SK-N-SH (cell line): ENCODE data around the gene HJV. TPM values are rescaled to one million over a fixed set of nuclear protein-coding genes. Genes with fewer than 3 reads are reported as not detected.
"Not testable (repeated sequence)": the region's sequence is repeated elsewhere in the genome, so short reads cannot be mapped to it uniquely, and the experiment has no call there.

Source experiments
- CTCF ChIA-PET: fragments of 300-600, 350-600 bp; formaldehyde crosslinking; extraction: SDS; loops from one replicate; lab custom pipeline; 2021; lab: Yijun Ruan, JAX
- POLR2A ChIA-PET: fragments of 350-600 bp; sonication (Branson Sonifier 250); formaldehyde crosslinking; extraction: SDS; loops from one replicate; lab custom pipeline; 2020; ENCODE audit warnings: antibody characterized with exemption, inconsistent platforms; lab: Yijun Ruan, JAX
- DNase-seq: peaks from one replicate; pipeline ENCODE4 v3.0.0; 2012
- H2AFZ ChIP-seq: fragments of 200-600 bp; sonication (generic); 2 replicates; pipeline ENCODE4 v1.8.1; 2016; ENCODE audit warnings: antibody characterized with exemption, mild to moderate bottlenecking, low read depth
- H3F3A ChIP-seq: fragments of 200-600 bp; sonication (generic); replicated peaks from 2 replicates; pipeline ENCODE3; 2016; ENCODE audit warnings: antibody characterized with exemption, mild to moderate bottlenecking; ENCODE audit not compliant: insufficient read depth
- H3K27ac ChIP-seq, 2 experiments: fragments of 200-500 bp in 1 of 2; fragments of 200-600 bp in 1 of 2; sonication (Bioruptor generic) in 1 of 2; sonication (generic), shearing (Covaris generic) in 1 of 2; 2 replicates each; pipeline versions ENCODE4 v1.5.1 to v1.6.1; 2014 to 2016; ENCODE audit warnings: low read depth in 2 of 2, inconsistent platforms in 1 of 2, low read length in 1 of 2, mild to moderate bottlenecking in 1 of 2, mixed read lengths in 1 of 2
- H3K27me3 ChIP-seq: fragments of 200-600 bp; sonication (generic), shearing (Covaris generic); 2 replicates; pipeline ENCODE4 v1.6.1; 2016; ENCODE audit warnings: mixed run types; ENCODE audit not compliant: insufficient read depth
- H3K36me3 ChIP-seq, 2 experiments: fragments of 200-500 bp in 1 of 2; fragments of 200-600 bp in 1 of 2; sonication (Bioruptor generic) in 1 of 2; sonication (generic) in 1 of 2; replicated peaks in 1 of 2; 2 replicates each; pipeline versions ENCODE3 to v1.5.1; 2014 to 2016; ENCODE audit warnings: low read length in 1 of 2, mild to moderate bottlenecking in 1 of 2; ENCODE audit not compliant: insufficient read depth in 2 of 2, control insufficient read depth in 1 of 2
- H3K4me1 ChIP-seq, 2 experiments: fragments of 200-500 bp in 1 of 2; fragments of 200-600 bp in 1 of 2; sonication (Bioruptor generic) in 1 of 2; sonication (generic), shearing (Covaris generic) in 1 of 2; 2 replicates each; pipeline versions ENCODE4 v1.5.1 to v1.6.1; 2014 to 2016; ENCODE audit warnings: low read depth in 1 of 2, low read length in 1 of 2, mixed run types in 1 of 2; ENCODE audit not compliant: insufficient read depth in 2 of 2, control insufficient read depth in 1 of 2
- H3K4me2 ChIP-seq: fragments of 200-600 bp; sonication (generic), shearing (Covaris generic); 2 replicates; pipeline ENCODE4 v1.6.1; 2017; ENCODE audit warnings: mixed run types
- H3K4me3 ChIP-seq, 2 experiments: fragments of 200-500 bp in 1 of 2; fragments of 200-600 bp in 1 of 2; sonication (Bioruptor generic) in 1 of 2; sonication (generic), shearing (Covaris generic) in 1 of 2; 2 replicates each; pipeline versions ENCODE4 v1.5.1 to v1.8.1; 2014 to 2016; ENCODE audit warnings: low read depth in 2 of 2, inconsistent platforms in 1 of 2, low read length in 1 of 2, mild to moderate bottlenecking in 1 of 2, mixed read lengths in 1 of 2, moderate library complexity in 1 of 2
- H3K79me2 ChIP-seq: fragments of 200-600 bp; sonication (generic); 2 replicates; pipeline ENCODE4 v1.8.1; 2017; ENCODE audit warnings: mild to moderate bottlenecking; ENCODE audit not compliant: insufficient read depth
- H3K9ac ChIP-seq: fragments of 200-600 bp; sonication (generic); 2 replicates; pipeline ENCODE4 v1.6.1; 2017; ENCODE audit warnings: mixed run types
- H3K9me2 ChIP-seq: fragments of 200-600 bp; sonication (generic); 2 replicates; pipeline ENCODE4 v1.6.1; 2017; ENCODE audit warnings: mixed run types
- H3K9me3 ChIP-seq: fragments of 200-600 bp; sonication (generic); 2 replicates; pipeline ENCODE4 v1.6.1; 2017; ENCODE audit warnings: mixed run types, mild to moderate bottlenecking, moderate library complexity
- H4K20me1 ChIP-seq: fragments of 200-600 bp; sonication (generic); 2 replicates; pipeline ENCODE4 v1.6.1; 2017; ENCODE audit warnings: mild to moderate bottlenecking, mixed run types; ENCODE audit not compliant: insufficient read depth
- CHD2 ChIP-seq: fragments of 150-350 bp; IDR thresholded peaks from 2 replicates; pipeline ENCODE4 v1.6.1; 2018; ENCODE audit warnings: low read length; ENCODE audit not compliant: partially characterized antibody
- CTCF ChIP-seq: fragments of 200-600 bp; sonication (generic); IDR thresholded peaks from 2 replicates; pipeline ENCODE4 v1.6.1; 2017; ENCODE audit warnings: antibody characterized with exemption, mild to moderate bottlenecking, moderate library complexity
- ELF1 ChIP-seq: IDR thresholded peaks from 2 replicates; pipeline ENCODE4 v1.4.0; 2012
- EP300 ChIP-seq, 2 experiments: IDR thresholded peaks; 2 replicates each; pipeline versions ENCODE4 v1.4.0 to v1.6.1; 2012; ENCODE audit warnings: borderline replicate concordance in 1 of 2, low read depth in 1 of 2, low read length in 1 of 2
- EZH2phosphoT487 ChIP-seq: fragments of 200-600 bp; sonication (generic); IDR thresholded peaks from 2 replicates; pipeline ENCODE4 v1.6.1; 2017; ENCODE audit warnings: low read depth, mixed run types, mild to moderate bottlenecking, antibody characterized with exemption, moderate library complexity, borderline replicate concordance
- FOSL2 ChIP-seq: IDR thresholded peaks from 2 replicates; pipeline ENCODE4 v1.4.0; 2012; ENCODE audit warnings: low read depth, mild to moderate bottlenecking, moderate library complexity, borderline replicate concordance
- FOXM1 ChIP-seq: IDR thresholded peaks from 2 replicates; pipeline ENCODE4 v1.4.0; 2012; ENCODE audit warnings: low read depth, mild to moderate bottlenecking
- GABPA ChIP-seq: IDR thresholded peaks from 2 replicates; pipeline ENCODE4 v1.4.0; 2012; ENCODE audit warnings: low read depth, mild to moderate bottlenecking
- GATA2 ChIP-seq: sonication (generic); formaldehyde crosslinking; IDR thresholded peaks from 2 replicates; pipeline ENCODE4 v1.5.0; 2020; ENCODE audit warnings: mild to moderate bottlenecking, missing genetic modification reagents
- IRF3 ChIP-seq: fragments of 150-350 bp; IDR thresholded peaks from 2 replicates; pipeline ENCODE4 v1.6.1; 2016; ENCODE audit warnings: mild to moderate bottlenecking, low read depth, low read length
- NFIC ChIP-seq: IDR thresholded peaks from 2 replicates; pipeline ENCODE4 v1.4.0; 2012; ENCODE audit warnings: borderline replicate concordance
- NRF1 ChIP-seq: IDR thresholded peaks from 2 replicates; pipeline ENCODE4 v1.6.1; 2012; ENCODE audit warnings: low read depth, mild to moderate bottlenecking, low read length
- RAD21 ChIP-seq: IDR thresholded peaks from 2 replicates; pipeline ENCODE4 v1.6.1; 2012; ENCODE audit warnings: mild to moderate bottlenecking, low read length
- SIN3A ChIP-seq: IDR thresholded peaks from 2 replicates; pipeline ENCODE4 v1.6.1; 2012; ENCODE audit warnings: low read depth, mild to moderate bottlenecking, low read length, moderate library complexity, borderline replicate concordance
- TAF1 ChIP-seq: IDR thresholded peaks from 2 replicates; pipeline ENCODE4 v1.6.1; 2012; ENCODE audit warnings: low read depth, mild to moderate bottlenecking, low read length, moderate library complexity, borderline replicate concordance
- TCF12 ChIP-seq: IDR thresholded peaks from 2 replicates; pipeline ENCODE4 v1.4.0; 2012
- TEAD4 ChIP-seq: IDR thresholded peaks from 2 replicates; pipeline ENCODE4 v1.4.0; 2012; ENCODE audit warnings: mild to moderate bottlenecking, borderline replicate concordance; ENCODE audit not compliant: insufficient read depth
- YY1 ChIP-seq: IDR thresholded peaks from 2 replicates; pipeline ENCODE4 v1.4.0; 2012; ENCODE audit warnings: low read depth, mild to moderate bottlenecking
- WGBS: methylation state at CpG from one replicate; pipeline ENCODE4 v1.1.6; 2017; ENCODE audit warnings: low lambda C conversion rate; 5-methylcytosine and 5-hydroxymethylcytosine counted together
- polyA plus RNA-seq, 3 experiments: library from polyadenylated mRNA; depleted of rRNA; stranded (reverse); fragments of >200 nt; gene quantifications; 2 replicates each; pipeline ENCODE4 v1.2.3, GENCODE V29; 2012
- TF ChIP-seq, protein P1 (sequence below): IDR thresholded peaks from 2 replicates; pipeline ENCODE4 v1.6.1; 2012; ENCODE audit warnings: mild to moderate bottlenecking, low read depth, low read length, moderate library complexity
- TF ChIP-seq, protein P2 (sequence below): IDR thresholded peaks from 2 replicates; pipeline ENCODE4 v1.4.0; 2012; ENCODE audit warnings: low read depth

HJV gene, protein sequence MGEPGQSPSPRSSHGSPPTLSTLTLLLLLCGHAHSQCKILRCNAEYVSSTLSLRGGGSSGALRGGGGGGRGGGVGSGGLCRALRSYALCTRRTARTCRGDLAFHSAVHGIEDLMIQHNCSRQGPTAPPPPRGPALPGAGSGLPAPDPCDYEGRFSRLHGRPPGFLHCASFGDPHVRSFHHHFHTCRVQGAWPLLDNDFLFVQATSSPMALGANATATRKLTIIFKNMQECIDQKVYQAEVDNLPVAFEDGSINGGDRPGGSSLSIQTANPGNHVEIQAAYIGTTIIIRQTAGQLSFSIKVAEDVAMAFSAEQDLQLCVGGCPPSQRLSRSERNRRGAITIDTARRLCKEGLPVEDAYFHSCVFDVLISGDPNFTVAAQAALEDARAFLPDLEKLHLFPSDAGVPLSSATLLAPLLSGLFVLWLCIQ
- 0.05 TPM in 1 of 2 replicates, not detected in the other for polyA plus RNA-seq (2012; rRNA removed)
- polyA plus RNA-seq (2012; cell fraction: cytosol; rRNA removed), result 0.10 TPM in 1 of 2 replicates, not detected in the other
- not detected in 2 replicates for polyA plus RNA-seq (2012; cell fraction: nucleus; rRNA removed)

DNA sequence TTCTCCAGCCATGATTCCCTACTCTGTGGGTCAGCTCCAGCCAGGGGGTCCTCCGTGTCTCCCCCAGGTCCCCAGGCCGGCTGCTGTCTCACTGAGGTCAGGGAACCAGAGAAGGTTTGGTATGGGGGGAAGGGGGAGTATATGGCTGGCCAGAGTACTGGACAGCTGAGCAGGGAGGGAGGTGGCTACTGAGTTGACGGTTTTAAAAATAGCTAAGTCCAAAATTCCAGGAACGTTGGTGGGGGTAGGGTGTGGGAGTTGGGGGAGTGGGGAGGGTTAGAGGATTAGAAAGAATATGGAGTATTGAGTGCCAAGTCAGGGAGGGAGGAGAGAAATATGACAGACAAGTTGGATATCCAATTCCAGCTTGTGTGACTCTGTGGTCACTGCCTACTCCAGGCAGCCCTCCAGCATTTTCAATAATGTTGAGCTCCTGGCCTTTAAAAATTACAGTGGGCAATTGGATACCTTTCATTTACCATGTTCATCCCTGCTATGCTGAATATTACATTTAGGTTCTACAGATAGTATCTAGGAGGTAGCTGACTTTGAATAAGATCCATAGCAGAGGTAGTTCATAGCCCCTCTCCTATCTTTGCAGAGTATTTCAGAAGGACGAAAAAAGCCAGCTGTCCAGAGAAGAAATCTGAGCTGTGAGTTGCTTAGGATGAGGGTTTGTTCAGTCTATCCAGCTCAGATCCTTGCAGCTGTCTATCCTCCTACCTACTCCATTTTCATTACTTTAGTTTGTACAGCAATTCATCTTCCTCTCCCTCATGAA is at the start of gene HJV:
HJV (minus strand) TSS at position 114 of the 781 bp plus-strand sequence. CDS start 1,504 bp downstream, outside the sequence.
- Histone ChIP-seq H3K27me3 (no peaks in the 10 kb centered on the region), H3K36me3 (no peaks in the 10 kb centered on the region), H3K4me1 (peaks cover 2 to 9% of the 10 kb centered on the region in 2 experiments; a peak in 3 of 4 replicates), H3K9ac (no peak within 1 kb of the TSS), H3K9me3 (no peaks in the 10 kb centered on the region), H2AFZ (no peak within 1 kb of the TSS), H3K4me3 (no peak within 1 kb of the TSS), H4K20me1 (no peaks in the 10 kb centered on the region), H3K9me2 (no peaks in the 10 kb centered on the region), H3K79me2 (no peaks in the 10 kb centered on the region), H3K4me2 (no peak within 1 kb of the TSS), H3F3A (peaks cover 4% of the 10 kb centered on the region), H3K27ac (no peak within 1 kb of the TSS)
- DNase-seq, result no peak
- 49% methylated on average over 5 of the region's 5 CpGs for WGBS
- TF ChIP-seq, protein P1, sequence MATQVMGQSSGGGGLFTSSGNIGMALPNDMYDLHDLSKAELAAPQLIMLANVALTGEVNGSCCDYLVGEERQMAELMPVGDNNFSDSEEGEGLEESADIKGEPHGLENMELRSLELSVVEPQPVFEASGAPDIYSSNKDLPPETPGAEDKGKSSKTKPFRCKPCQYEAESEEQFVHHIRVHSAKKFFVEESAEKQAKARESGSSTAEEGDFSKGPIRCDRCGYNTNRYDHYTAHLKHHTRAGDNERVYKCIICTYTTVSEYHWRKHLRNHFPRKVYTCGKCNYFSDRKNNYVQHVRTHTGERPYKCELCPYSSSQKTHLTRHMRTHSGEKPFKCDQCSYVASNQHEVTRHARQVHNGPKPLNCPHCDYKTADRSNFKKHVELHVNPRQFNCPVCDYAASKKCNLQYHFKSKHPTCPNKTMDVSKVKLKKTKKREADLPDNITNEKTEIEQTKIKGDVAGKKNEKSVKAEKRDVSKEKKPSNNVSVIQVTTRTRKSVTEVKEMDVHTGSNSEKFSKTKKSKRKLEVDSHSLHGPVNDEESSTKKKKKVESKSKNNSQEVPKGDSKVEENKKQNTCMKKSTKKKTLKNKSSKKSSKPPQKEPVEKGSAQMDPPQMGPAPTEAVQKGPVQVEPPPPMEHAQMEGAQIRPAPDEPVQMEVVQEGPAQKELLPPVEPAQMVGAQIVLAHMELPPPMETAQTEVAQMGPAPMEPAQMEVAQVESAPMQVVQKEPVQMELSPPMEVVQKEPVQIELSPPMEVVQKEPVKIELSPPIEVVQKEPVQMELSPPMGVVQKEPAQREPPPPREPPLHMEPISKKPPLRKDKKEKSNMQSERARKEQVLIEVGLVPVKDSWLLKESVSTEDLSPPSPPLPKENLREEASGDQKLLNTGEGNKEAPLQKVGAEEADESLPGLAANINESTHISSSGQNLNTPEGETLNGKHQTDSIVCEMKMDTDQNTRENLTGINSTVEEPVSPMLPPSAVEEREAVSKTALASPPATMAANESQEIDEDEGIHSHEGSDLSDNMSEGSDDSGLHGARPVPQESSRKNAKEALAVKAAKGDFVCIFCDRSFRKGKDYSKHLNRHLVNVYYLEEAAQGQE, result no peak
- no peak for TF ChIP-seq NRF1
- no peak for TF ChIP-seq CHD2
- TF ChIP-seq RAD21, result no peak
- no peak for TF ChIP-seq TCF12
- TF ChIP-seq, protein P2, sequence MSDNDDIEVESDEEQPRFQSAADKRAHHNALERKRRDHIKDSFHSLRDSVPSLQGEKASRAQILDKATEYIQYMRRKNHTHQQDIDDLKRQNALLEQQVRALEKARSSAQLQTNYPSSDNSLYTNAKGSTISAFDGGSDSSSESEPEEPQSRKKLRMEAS, result no peak
- TF ChIP-seq TAF1, result no peak
- TF ChIP-seq ELF1, result no peak
- TF ChIP-seq TEAD4, result no peak
- TF ChIP-seq FOSL2, result no peak
- no peak for TF ChIP-seq SIN3A
- TF ChIP-seq CTCF, result no peak
- TF ChIP-seq GATA2 (CRISPR knock-in tag), result no peak
- TF ChIP-seq EP300 (IDR thresholded peaks at IDR 0.05; ENCODE audit: borderline replicate concordance in 1 of 2, low read depth in 1 of 2, low read length in 1 of 2), result no peak
- TF ChIP-seq FOXM1, result no peak
- TF ChIP-seq NFIC, result no peak
- TF ChIP-seq EZH2phosphoT487, result no peak
- TF ChIP-seq GABPA, result no peak
- TF ChIP-seq YY1, result no peak
- no peak for TF ChIP-seq IRF3
- CTCF ChIA-PET, result interaction anchor here (0.9 to 2.7 kb wide), 7 partner anchors 11 to 176 kb away, joined by 3 to 11 read pairs (median 7); partner anchors contain the start of gene NUDT17
- POLR2A ChIA-PET, result no interaction called here

DNA sequence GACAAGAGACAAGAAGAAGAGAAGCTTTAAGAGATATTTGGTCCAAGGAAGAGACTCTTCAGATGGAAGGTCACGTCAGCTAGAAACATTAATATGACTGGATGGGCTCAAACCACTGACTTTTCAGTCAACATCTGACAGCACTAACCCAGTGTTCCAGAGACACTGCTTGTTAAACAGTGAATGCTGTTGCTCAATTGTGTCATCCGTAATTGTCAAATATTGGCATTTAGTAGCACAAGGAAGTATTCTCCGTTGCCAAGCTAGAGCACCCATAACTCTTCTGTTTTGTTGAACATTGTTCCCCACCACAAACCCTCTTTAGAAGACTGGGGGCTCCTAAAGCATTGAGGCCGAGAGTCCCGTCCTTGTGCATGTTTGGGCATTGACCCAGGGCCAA is 37.6 kb upstream of the HJV start:
- H3K9me2 ChIP-seq, CTCF ChIA-PET, H3K27ac ChIP-seq, DNase-seq, H3K9ac ChIP-seq, H3F3A ChIP-seq, H3K4me2 ChIP-seq, H3K79me2 ChIP-seq, H2AFZ ChIP-seq, POLR2A ChIA-PET, H3K4me1 ChIP-seq, H3K36me3 ChIP-seq, H4K20me1 ChIP-seq, H3K9me3 ChIP-seq, H3K27me3 ChIP-seq, H3K4me3 ChIP-seq: not testable (repeated sequence)
- 87% methylated on average over 4 of the region's 5 CpGs for WGBS
